HK-2 (cell line): ENCODE results near the gene MRTFB.

Source experiments
- DNase-seq: peaks from one replicate; pipeline ENCODE4 v3.0.0-alpha.2; 2018; ENCODE audit not compliant: unreplicated experiment

MRTFB gene

GRCh38 chr16:14062261-14062660 is 8.9 kb upstream of the MRTFB start:
- DNase-seq: no peak

DNA sequence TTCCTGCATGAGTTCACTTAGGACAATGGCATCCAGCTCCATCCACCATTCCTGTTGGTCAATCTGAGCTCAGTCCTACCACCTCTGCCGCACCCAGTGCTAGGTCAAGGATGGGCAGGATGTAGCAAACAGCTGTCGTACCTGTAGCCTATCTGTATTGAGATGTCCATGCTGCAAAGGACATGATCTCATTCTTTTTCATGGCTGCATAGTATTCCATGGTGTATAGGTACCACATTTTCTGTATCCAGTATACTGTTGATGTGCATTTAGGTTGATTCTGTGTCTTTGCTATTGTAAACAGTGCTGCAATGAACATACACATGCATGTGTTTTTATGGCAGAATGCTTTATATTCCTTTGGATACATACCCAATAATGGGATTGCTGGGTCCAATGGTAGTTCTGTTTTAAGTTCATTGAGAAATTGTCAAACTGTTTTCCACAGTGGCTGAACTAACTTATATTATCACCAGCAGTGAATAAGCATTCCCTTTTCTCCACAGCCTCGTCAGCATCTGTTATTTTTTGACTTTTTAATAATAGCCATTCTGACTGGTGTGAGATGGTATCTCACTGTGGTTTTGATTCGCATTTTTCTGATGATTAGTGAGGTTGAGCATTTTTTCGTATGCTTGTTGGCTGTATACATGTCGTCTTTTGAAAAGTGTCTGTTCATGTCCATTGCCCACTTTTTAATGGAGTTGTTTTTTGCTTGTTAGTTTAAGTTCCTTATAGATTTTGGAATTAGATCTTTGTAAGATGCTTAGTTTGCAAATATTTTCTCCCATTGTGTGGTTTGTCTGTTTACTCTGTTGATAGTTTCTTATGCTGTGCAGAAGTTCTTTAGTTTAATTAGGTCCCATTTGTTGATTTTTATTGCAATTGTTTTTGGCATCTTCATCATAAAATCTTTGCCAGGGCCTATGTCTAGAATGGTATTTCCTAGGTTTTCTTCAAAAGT is 7.2 kb upstream of the MRTFB start:
- no peak for DNase-seq

DNA sequence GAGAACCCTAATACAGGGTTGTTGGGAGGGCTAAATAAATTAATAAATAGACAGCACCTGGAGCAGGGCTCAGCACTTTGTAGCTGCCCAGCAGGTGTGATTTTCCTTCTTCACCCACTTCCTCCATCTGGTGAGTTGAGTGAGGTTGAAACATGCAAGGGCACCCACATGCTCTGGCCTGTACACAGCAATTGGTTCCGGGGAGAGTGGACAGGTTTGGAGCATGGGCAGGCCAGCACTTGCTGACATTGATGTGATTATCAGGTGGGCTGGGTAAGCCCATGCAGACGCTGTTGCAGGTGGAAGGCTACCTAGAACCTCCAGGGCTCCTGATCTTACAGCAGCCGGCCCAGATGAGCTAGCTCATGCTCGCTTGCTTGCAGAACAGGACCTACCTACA is 1.3 kb upstream of the MRTFB start:
- DNase-seq: no peak

GRCh38 chr16:14070555-14070876 is 603 bp upstream of the MRTFB start:
- no peak for DNase-seq

DNA sequence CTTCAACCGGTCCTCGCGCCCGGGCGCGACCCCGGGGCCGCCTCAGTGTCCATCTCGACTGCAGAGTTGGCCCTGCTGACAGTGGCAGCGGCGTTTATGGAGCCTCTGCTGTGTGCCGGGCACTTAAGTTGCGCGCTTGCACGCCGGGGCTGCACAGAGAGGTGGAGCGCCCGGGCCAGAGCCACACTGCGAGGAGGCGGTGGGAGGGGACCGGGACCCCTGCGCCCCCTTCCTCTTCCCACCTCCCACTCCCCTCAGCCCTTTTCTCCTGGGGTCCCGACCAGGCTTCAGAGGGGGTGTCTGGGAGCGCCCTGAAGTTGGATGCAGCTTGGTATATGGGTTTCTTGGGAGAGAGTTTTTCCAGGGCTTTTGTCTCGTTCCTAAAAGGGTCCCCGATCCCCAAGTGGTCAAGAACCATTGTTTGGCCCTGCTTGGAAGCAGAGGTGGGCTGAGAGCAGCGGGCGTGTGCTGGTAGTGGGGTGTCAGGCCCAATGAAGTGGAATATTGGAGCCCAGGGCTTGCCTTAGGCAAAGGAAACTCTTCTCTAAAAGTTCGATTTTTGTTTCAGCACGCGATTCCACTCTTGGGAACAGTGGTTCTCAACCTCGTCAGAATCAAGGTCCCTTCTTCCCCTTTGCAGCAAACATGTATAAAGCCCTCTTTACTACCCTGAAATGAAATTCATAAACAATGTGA is 605 bp downstream of the MRTFB start:
- no peak for DNase-seq

DNA sequence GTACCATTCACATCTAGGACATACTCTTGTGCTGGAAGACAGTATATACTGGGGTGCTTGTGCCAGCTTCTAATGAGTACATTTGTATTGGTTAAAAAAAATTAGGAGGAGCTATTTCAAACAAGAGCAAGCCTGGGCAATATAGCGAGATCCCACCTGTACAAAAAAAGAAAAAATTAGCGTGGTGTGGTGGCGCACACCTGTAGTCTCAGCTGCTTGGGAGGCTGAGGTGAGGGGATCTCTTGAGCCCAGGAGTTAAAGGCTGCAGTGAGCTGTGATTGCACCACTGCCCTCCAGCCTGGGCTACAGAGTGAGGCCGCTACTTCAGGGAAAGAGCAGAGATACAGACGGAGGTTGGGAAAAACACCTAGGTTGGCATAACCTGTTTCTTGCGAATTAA is 1.2 kb downstream of the MRTFB start:
- no peak for DNase-seq

GRCh38 chr16:14074544-14074943 is 3.4 kb downstream of the MRTFB start:
- no peak for DNase-seq

GRCh38 chr16:14077918-14078317 is 6.8 kb downstream of the MRTFB start:
- DNase-seq: no peak

DNA sequence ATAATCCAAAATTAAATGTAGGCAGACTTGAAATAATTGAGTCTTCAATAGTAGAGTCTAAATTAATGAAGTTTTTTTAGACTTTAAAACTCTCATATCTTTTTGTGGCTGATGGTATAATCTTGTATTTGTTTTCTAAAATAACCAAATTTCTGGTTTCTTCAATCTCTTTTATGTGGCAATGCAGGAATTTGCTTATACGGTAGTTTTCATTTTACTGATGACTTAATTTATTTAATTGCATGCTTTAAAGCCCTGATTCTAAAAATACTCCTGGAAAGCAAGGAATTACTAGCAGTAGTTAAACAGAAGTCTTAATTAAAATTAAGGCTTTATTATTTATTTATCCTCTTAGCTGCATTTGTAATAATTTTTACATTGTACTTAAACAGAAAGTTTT is 15.4 kb downstream of the MRTFB start:
- DNase-seq: no peak

DNA sequence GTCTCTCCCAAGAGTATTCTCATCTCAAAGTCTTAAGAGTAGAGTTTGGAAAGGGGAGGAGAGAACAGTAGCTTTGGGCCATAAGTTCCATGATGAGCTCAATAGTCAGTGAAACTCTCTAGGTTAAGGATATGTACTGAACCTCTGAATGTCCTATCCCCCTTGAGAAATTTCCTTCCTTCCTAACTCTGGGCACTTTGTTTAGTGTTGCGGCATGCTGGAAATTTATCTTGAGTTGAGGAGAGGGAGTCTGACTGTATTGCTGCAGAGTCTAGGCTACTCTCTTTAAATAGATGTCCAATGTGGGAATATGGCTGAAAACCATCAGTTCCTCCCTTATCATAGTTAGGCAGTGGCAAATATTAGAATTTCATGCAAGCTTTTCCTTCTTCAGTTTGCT is 16.1 kb downstream of the MRTFB start:
- no peak for DNase-seq

DNA sequence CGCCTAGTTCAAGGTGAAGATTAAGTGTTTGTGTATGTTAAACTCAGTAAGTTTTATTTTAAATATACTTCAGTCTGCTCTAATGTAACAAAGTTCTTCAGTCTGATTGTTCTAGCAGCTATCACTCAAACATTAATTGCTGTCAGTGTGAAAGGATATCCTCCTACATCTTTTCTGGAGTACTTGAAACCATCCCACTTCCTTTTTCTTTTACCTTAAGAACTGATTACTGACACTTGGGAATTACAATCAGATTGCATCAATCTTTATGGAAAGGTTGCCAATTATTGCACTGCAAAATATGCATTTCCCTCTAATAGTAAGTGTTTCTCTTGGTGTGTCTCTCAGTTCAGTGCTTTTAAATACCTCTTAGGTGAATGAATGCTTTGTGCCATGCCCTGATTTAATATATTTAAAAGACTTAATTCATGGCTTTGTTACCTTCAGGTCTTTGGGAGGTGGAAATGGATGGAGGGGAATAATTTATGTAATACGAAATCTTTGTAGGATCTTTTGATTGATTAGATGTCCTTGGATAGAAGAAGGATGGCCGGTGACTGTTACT is 16.6 kb downstream of the MRTFB start:
- no peak for DNase-seq

DNA sequence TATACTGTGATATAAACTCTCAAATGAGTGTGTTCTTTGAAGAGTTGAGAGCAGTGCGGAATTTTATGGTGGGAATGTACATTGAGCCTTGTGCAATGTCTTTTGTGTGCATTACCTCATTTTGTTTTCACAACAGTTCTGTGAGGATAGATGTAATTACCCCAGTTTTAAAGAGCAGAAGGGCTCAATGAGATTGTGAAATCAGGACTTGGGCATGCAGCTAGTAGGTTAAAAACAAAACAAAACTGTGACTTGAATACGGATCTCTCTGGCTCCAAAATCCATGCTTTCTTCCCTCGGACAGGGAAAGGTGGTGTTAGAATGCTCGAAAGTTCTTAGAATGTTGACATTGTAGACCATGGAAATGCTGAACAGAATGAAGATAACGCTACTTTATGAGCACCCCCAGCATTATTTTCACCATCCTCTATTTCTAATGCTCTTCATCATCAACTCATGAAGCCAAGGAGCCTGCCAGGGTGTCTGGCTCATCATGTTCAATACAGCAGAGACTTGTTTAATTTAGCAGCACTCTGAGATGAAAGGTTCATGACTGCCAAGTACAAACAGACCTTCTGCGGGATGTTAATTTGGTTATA is 17.1 kb downstream of the MRTFB start:
- DNase-seq: no peak

GRCh38 chr16:14089283-14089823 is 18.2 kb downstream of the MRTFB start:
- DNase-seq: no peak

GRCh38 chr16:14092561-14092960 is 21.4 kb downstream of the MRTFB start:
- DNase-seq: no peak

- DNase-seq: no peak
These were observed 24.9 kb downstream of the MRTFB start for GRCh38 chr16:14095883-14096551.

- DNase-seq: no peak
These were observed 26.3 kb downstream of the MRTFB start for GRCh38 chr16:14097182-14097959.

GRCh38 chr16:14098081-14098480 is 27.0 kb downstream of the MRTFB start:
- DNase-seq: no peak

- DNase-seq: no peak
These were observed 29.7 kb downstream of the MRTFB start for GRCh38 chr16:14100825-14101224.

DNA sequence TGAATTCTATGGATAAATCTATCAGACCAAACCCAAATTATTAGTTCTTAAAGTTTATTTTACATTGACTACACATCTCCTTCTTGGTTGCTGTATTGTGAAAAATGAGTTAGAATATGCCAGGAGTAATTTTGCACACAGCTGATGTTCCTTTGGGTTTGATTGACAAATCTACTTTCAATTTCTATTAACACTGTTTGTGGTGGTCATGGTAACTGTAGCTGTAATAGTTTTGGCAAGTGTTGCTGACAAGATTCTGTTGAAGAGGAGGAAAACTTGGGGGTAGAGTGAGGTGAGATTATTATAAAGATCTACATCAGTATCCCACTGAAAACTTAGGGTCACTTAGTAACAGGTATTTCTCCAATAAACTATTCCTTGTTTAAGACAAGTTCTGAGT is 30.3 kb downstream of the MRTFB start:
- no peak for DNase-seq

- no peak for DNase-seq
These were observed 32.0 kb downstream of the MRTFB start for GRCh38 chr16:14102925-14103720.
